Measurements from ENCODE around the gene ZDHHC22. TPM values are rescaled to one million over a fixed set of nuclear protein-coding genes. Genes with fewer than 3 reads are reported as not detected.

The ZDHHC22 gene
- total RNA-seq (2021; ENCODE audit: unreplicated experiment): 0.46 TPM
- 0.30 TPM for polyA plus RNA-seq (2012; ENCODE audit: insufficient read length)
- Bru-seq, nascent RNA: percentile 17 among the genes with signal in this experiment
- BruChase-seq, experiment 1, labeled RNA remaining after a 2-hour chase: percentile 20 among the genes with signal in this experiment
- percentile 22 among the genes with signal in this experiment for BruChase-seq, experiment 2, labeled RNA remaining after a 6-hour chase
- long read RNA-seq, partial matches to known transcripts: 0 of 1 reads
- long read RNA-seq, other reads (novel, unspliced or antisense): 1 of 1 reads

- Histone ChIP-seq H3K9me3 (ENCODE audit: control insufficient read depth, insufficient read depth, low read depth, low read length) (no peaks in the 10 kb centered on the region), H3K27me3 (ENCODE audit: control insufficient read depth, insufficient read depth, low read length) (peaks cover 14% of the 10 kb centered on the region), H3K27ac (ENCODE audit: low read length) (no peak within 1 kb of the TSS), H3K36me3 (ENCODE audit: control insufficient read depth, insufficient read depth, low read length) (no peaks in the 10 kb centered on the region), H3K4me1 (ENCODE audit: control insufficient read depth, insufficient read depth, low read length) (peaks cover 2% of the 10 kb centered on the region; the same call in 1 of the 2 replicates), H3K4me3 (ENCODE audit: low read depth in 2 of 2, low read length in 2 of 2) (peak within 1 kb of the TSS; percentile 34 to 47)
- in situ Hi-C loops (cut with HindIII; ENCODE audit: low pct_unique_long_range_greater_than_20kb, low sequenced_read_pairs): no loop called here
- CTCF ChIA-PET: no interaction called here
- no peak for DNase-seq (ENCODE audit: low read depth, low spot score)
- BruUV-seq (replicated peaks): no TSS peak
- intact Hi-C loops (cut with micrococcal nuclease; ENCODE audit: unreplicated experiment): no loop called here
- POLR2A ChIA-PET: no interaction called here
- ATAC-seq: peak; percentile 83
- no peak for TF ChIP-seq REST (IDR thresholded peaks at IDR 0.05; ENCODE audit: insufficient read depth in 1 of 2, low read depth in 2 of 2, low read length in 1 of 2)
- TF ChIP-seq TCF7L2 (IDR thresholded peaks at IDR 0.05; ENCODE audit: low read depth, low read length): no peak
- no peak for TF ChIP-seq SIN3A (IDR thresholded peaks at IDR 0.05; ENCODE audit: borderline replicate concordance, insufficient read depth, low read depth, low read length)
- peak; percentile 75 for TF ChIP-seq CTCF (IDR thresholded peaks at IDR 0.05)
- no peak for TF ChIP-seq POLR2AphosphoS5 (IDR thresholded peaks at IDR 0.05; ENCODE audit: low read depth, low read length)
Observed at GRCh38 chr14:77141214-77142004, at the start of gene ZDHHC22. TSS of gene ZDHHC22 (minus strand) at chr14:77141791. CDS start at chr14:77139738, 2,053 bp downstream.

- ChIA-PET CTCF (no interaction called here), POLR2A (no interaction called here)
- ATAC-seq (no peak), DNase-seq (ENCODE audit: low read depth, low spot score) (no peak)
- in situ Hi-C loops (cut with HindIII; ENCODE audit: low pct_unique_long_range_greater_than_20kb, low sequenced_read_pairs): no loop called here
- Histone ChIP-seq H3K4me3 (ENCODE audit: low read depth in 2 of 2, low read length in 2 of 2) (no peak overlapping the region), H3K27ac (ENCODE audit: low read length) (no peak overlapping the region), H3K27me3 (ENCODE audit: control insufficient read depth, insufficient read depth, low read length) (no peaks in the 10 kb centered on the region), H3K36me3 (ENCODE audit: control insufficient read depth, insufficient read depth, low read length) (no peaks in the 10 kb centered on the region), H3K4me1 (ENCODE audit: control insufficient read depth, insufficient read depth, low read length) (no peaks in the 10 kb centered on the region), H3K9me3 (ENCODE audit: control insufficient read depth, insufficient read depth, low read depth, low read length) (no peaks in the 10 kb centered on the region)
- TF ChIP-seq SIN3A (IDR thresholded peaks at IDR 0.05; ENCODE audit: borderline replicate concordance, insufficient read depth, low read depth, low read length): no peak
- no peak for TF ChIP-seq TCF7L2 (IDR thresholded peaks at IDR 0.05; ENCODE audit: low read depth, low read length)
- TF ChIP-seq CTCF (IDR thresholded peaks at IDR 0.05): no peak
- no peak for TF ChIP-seq REST (IDR thresholded peaks at IDR 0.05; ENCODE audit: insufficient read depth in 1 of 2, low read depth in 2 of 2, low read length in 1 of 2)
- no peak for TF ChIP-seq POLR2AphosphoS5 (IDR thresholded peaks at IDR 0.05; ENCODE audit: low read depth, low read length)
- no TSS peak for BruUV-seq (replicated peaks)
- intact Hi-C loops (cut with micrococcal nuclease; ENCODE audit: unreplicated experiment): no loop called here
Observed at GRCh38 chr14:77190977-77191376, 49.4 kb upstream of the ZDHHC22 start.
